ENCODE measurements around the gene RORB. TPM values are rescaled to one million over a fixed set of nuclear protein-coding genes. Genes with fewer than 3 reads are reported as not detected.

RORB gene
- total RNA-seq, result not detected in 2 replicates

DNA sequence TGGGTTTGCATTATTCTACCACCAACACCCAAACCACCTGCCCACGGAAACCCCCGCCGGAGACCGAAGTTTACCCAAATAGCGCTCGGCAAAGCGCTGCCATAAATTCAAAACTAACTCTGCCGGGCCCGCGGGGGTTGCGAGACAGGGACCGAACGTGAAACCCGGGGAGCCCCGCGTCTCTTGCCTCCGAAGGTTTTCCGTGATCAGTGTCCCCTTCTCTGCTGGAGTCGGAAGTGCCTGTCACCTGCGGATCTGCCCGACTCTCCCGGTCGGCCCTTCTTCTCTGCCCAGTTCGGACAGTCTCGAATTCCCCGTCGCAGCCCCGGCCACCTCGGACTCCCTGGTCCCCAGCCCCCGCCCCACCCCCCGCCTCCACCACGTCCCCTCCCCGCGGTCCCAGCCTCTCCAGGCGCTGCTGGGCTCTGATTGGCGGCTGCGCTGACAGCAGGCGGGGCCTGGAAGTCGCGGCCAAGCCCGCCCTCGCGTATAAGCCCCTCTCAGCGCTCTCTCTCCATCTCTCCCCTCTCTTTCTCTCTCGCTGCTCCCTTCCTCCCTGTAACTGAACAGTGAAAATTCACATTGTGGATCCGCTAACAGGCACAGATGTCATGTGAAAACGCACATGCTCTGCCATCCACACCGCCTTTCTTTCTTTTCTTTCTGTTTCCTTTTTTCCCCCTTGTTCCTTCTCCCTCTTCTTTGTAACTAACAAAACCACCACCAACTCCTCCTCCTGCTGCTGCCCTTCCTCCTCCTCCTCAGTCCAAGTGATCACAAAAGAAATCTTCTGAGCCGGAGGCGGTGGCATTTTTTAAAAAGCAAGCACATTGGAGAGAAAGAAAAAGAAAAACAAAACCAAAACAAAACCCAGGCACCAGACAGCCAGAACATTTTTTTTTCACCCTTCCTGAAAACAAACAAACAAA lies at the start of gene RORB:
Gene RORB (plus strand): TSS at position 517 of the 929 bp plus-strand sequence. CDS start 642 bp downstream, outside the sequence.

